Measurements from ENCODE around the gene BMAL1. TPM values are rescaled to one million over a fixed set of nuclear protein-coding genes. Genes with fewer than 3 reads are reported as not detected.
"Not testable (repeated sequence)": the region's sequence is repeated elsewhere in the genome, so short reads cannot be mapped to it uniquely, and the experiment has no call there.

The BMAL1 gene
- total RNA-seq: 11.6 and 13.3 TPM in 2 replicates

DNA sequence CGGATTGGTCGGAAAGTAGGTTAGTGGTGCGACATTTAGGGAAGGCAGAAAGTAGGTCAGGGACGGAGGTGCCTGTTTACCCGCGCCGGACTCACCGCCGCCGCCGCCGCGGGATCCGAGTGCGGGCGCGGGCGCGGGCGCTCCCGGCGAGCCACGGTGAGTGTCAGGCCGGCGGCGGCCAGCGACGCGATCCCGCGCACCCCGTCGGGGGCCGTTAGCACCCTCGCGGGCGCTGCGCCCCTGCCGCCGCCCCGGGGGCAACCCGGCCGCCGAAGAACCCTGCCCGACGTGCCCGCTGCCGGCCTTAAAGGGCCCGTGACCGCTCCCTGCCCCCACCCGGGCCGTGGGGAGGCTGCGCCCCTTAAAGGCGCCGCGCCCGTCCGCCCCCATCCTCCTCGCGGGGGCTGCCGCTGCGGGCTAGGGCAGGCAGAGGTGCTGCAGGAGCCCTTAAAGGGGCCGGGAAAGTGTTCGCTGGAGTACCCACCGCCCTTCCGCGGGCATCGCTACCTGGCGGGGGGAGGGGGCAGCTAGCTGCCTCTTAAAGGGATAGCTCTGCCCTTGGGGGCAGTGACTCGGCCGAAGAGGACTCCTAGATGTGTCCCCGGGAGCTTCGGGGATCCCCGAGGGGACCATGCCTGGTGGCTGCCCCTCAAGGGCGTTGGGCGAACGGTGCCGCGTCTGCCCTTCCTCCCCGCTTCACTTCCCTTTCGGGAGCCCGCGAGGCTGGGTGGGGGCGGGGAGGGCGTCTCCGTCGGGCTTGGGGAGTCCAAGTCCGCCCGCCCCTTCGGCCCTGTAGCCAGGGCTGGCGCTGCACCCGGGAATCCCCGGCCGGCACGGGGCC lies at the start of gene BMAL1:
TSS of gene BMAL1 (plus strand) at position 23 of the 841 bp plus-strand sequence. CDS start 76,519 bp downstream, outside the sequence.
- DNase-seq: peak; percentile 35

GRCh38 chr11:13228572-13228971 lies 49.0 kb upstream of the BMAL1 start:
- DNase-seq: no peak

GRCh38 chr11:13229136-13229535 lies 48.5 kb upstream of the BMAL1 start:
- no peak for DNase-seq

GRCh38 chr11:13229711-13230318 lies 47.8 kb upstream of the BMAL1 start:
- no peak for DNase-seq

GRCh38 chr11:13233173-13233745 lies 44.3 kb upstream of the BMAL1 start:
- DNase-seq: no peak

DNA sequence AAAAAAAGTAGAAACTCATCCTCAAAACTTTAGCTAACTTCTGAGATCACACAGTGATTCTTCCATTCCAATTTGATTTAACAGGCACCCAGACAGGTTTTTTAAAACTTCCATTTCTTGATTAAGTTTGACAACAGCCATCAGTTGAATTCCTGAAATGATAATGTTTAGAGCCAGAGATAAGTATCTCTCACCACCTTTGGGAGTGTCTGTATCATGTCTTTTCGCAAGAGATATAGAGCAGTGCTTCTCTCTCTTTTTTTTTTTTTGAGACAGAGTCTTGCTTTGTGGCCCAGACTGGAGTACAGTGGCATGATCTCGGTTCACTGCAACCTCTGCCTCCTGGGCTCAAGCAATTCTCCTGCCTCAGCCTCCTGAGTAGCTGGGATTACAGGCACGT lies 41.7 kb upstream of the BMAL1 start:
- no peak for DNase-seq

DNA sequence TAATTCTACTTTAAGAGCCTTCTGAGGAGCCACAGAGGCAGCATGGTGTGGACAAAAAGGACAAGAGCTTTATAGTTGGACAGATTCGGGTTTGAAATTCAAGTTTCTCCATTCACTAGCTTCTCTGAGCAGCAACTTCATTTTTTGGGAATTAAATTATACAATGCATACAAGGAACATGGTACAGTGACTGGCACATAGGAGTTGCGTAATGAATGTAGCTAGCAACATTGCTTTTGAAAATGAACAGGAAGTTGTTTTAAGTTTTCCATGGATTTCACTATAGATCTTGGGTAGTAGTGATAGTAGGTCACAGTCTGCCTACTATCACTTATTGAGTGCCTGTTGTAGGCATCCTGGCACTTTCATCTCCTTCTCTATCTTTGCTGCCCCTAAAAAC lies 41.0 kb upstream of the BMAL1 start:
- no peak for DNase-seq

- no peak for DNase-seq
Measured at GRCh38 chr11:13237761-13238160, 39.8 kb upstream of the BMAL1 start.

GRCh38 chr11:13238879-13239514 lies 38.6 kb upstream of the BMAL1 start:
- peak; percentile 70 for DNase-seq

DNA sequence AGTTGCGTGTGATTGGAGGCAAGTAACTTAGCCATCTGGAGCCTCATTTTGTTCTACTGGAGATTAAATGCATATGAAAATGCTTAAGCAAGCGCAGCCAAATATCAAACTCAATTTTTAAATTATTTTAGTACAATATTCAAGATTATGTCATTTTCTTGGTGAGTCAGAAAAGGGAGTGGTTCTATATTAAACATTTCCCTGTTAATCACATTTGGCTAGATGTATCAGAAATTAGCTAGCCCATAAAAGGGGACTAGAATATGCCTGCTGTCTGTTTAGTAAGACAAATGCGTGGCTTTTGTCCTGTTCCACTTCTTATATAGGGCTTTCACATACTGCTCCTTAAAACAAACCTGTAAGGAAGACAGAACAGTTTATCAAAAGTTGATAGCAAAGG lies 35.0 kb upstream of the BMAL1 start:
- no peak for DNase-seq

DNA sequence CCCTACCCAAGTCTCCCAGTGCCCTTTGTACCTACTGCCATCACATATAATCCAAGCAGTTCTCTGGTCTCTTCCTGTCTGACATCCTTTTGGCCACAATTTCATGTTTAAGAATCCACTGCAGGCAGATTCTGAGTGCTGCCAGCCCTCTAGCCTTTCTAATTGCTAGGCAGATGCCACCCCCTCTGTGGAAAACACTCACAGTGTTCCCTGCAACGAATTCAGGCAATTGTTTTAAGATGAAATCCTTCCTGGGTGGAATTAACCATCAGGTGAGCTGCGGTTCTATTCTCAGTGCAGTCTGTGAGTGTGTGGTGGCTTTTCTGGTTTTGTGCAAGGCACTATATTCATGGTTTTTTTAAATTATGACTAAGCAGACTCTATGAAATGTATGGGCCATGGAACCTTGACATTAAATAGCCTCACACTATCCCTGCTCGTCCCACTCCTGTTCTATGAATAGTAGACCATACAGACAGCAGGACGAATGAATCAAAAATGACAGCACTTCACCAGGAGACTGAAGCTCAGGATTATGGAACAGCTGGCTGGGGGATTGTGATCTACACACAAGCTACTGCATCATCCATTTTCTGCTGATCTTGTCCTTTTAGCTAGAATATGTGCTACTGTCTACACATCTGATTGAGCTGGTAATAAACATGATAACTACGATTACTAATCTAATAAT lies 29.8 kb upstream of the BMAL1 start:
- DNase-seq: no peak

DNA sequence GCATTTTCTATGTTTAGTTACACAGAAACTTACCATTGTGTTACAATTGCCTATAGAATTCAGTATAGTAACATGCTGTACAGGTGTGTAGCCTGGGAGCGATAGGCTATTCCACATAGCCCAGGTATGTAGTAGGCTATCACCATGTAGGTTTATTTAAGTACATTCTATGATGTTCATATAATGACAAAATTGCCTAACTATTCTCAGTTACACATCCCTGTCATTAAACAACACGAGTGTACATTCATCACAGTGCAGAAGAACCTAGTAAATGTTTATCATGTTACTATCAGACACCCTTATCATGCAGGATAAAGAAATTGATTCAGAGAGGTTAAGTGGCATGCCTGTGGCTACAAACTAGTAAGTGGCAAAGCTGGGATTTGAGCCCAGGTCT lies 28.4 kb upstream of the BMAL1 start:
- DNase-seq: no peak

GRCh38 chr11:13249992-13250391 lies 27.6 kb upstream of the BMAL1 start:
- peak; percentile 20 for DNase-seq

GRCh38 chr11:13251966-13252365 lies 25.6 kb upstream of the BMAL1 start:
- no peak for DNase-seq

- no peak for DNase-seq
Measured at GRCh38 chr11:13252438-13252837, 25.2 kb upstream of the BMAL1 start.

DNA sequence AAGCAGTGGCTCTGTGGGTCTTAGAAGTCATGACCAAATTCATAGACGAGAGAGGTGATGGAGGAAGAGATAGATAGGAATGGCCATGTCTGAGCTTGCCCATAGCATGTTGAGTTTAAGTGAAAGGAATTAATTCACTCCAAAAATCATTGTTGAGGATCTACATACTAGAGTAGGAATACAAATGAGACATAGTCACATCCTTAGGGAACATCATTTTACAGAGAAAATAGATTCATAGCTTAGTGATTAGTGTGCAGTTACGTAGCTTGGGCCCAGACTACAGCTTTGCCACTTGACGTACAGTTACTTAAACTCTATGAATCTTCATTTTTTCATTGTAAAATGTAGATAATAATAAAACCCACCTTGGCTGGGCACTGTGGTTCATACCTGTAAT lies 21.4 kb upstream of the BMAL1 start:
- DNase-seq: no peak

- not testable (repeated sequence) for DNase-seq
Measured at GRCh38 chr11:13258061-13258460, 19.5 kb upstream of the BMAL1 start.

- no peak for DNase-seq
Measured at GRCh38 chr11:13258855-13259254, 18.7 kb upstream of the BMAL1 start.

GRCh38 chr11:13259374-13259773 lies 18.2 kb upstream of the BMAL1 start:
- no peak for DNase-seq

GRCh38 chr11:13260201-13260962 lies 17.2 kb upstream of the BMAL1 start:
- DNase-seq: no peak

DNA sequence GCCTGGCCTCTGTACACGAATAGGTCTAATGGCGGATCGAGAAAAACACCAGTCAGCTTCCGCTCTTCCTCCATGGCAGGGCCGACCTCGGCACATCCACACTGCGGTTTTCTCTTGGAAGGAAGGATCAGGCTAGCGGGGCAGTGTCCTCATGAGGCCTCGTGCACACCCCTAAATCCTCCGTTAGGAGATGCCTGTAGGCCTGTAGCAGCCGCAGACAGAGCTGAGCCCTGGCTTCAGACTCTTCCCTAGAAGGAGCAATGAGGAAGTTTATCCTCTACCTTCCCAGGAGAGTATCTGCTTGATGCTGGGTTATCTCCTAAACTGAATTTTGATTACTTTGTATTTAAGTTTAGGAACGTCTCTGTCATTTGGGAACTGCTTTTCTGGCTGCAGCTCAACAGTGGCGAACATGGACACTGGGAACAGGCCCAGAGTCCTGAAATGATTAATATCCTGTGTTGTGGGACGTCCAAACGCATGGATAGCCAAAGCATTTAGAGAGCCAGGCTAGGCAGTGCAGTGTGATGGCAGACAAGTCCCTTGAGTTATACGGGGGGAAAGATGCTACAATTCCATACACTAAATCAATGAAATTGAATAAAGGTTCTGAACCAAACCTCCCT lies 16.5 kb upstream of the BMAL1 start:
- DNase-seq: peak; percentile 66
